ENCODE results near the gene IGFLR1. TPM values are rescaled to one million over a fixed set of nuclear protein-coding genes. Genes with fewer than 3 reads are reported as not detected.

IGFLR1 gene
- total and polyA plus RNA-seq, 9 of the 15 experiments (the other 6 are each of a cell fraction or from before 2014, with no cell fraction given): 1.0 to 14.3 (median 4.6) TPM

- TF ChIP-seq E2F4 (CRISPR knock-in tag; IDR thresholded peaks at IDR 0.05; ENCODE audit: low read depth): 0 out of 2 replicates have a peak, but pooled peaks have one; percentile 38
- TF ChIP-seq ZNF830 (CRISPR knock-in tag; IDR thresholded peaks at IDR 0.05): no peak
- no peak; the same call in 1 of the 2 replicates for TF ChIP-seq NKRF (IDR thresholded peaks at IDR 0.05; ENCODE audit: borderline replicate concordance)
- TF ChIP-seq THRB (CRISPR knock-in tag; conservative IDR thresholded peaks at IDR 0.05): peak; percentile 97
These were observed 48.2 kb downstream of the IGFLR1 start (continued) for GRCh38 chr19:35693835-35694599.
